WERI-Rb-1 (cell line): ENCODE measurements around the gene CHTF18.

Source experiments
- DNase-seq: peaks from one replicate; pipeline ENCODE4 v3.0.0-alpha.2; 2020
- H3K27ac ChIP-seq: fragments of 250-450 bp; sonication (Bioruptor Pico); 2 replicates; pipeline ENCODE4 v1.5.1; 2020; ENCODE audit warnings: mild to moderate bottlenecking, moderate library complexity
- H3K27me3 ChIP-seq: fragments of 250-450 bp; sonication (Bioruptor Pico); 2 replicates; pipeline ENCODE4 v1.5.1; 2021; ENCODE audit warnings: mild to moderate bottlenecking, low read depth, moderate library complexity; ENCODE audit not compliant: insufficient read depth, severe bottlenecking
- H3K36me3 ChIP-seq: fragments of 250-450 bp; sonication (Bioruptor Pico); 2 replicates; pipeline ENCODE4 v1.5.1; 2020; ENCODE audit warnings: mild to moderate bottlenecking, moderate library complexity
- H3K4me3 ChIP-seq: 2 replicates; pipeline ENCODE4 v1.5.1; 2011; ENCODE audit warnings: low read depth, mild to moderate bottlenecking, control low read depth, low read length
- H3K9me3 ChIP-seq: fragments of 250-450 bp; sonication (Bioruptor Pico); 2 replicates; pipeline ENCODE4 v1.5.1; 2021; ENCODE audit warnings: mild to moderate bottlenecking, moderate library complexity; ENCODE audit not compliant: severe bottlenecking
- CTCF ChIP-seq: IDR thresholded peaks from 2 replicates; pipeline ENCODE4 v1.5.1; 2011; ENCODE audit warnings: low read depth, mild to moderate bottlenecking, control low read depth, inconsistent platforms, low read length

Gene CHTF18

GRCh38 chr16:759110-759910 lies 29.1 kb upstream of the CHTF18 start:
- DNase-seq = no peak
- no peaks in the 10 kb centered on the region for H3K27me3 ChIP-seq
- TF ChIP-seq CTCF = no peak
- no peak overlapping the region for H3K4me3 ChIP-seq
- no peaks in the 10 kb centered on the region for H3K9me3 ChIP-seq
- no peak overlapping the region; the same call in 1 of the 2 replicates for H3K27ac ChIP-seq
- H3K36me3 ChIP-seq = no peaks in the 10 kb centered on the region

DNA sequence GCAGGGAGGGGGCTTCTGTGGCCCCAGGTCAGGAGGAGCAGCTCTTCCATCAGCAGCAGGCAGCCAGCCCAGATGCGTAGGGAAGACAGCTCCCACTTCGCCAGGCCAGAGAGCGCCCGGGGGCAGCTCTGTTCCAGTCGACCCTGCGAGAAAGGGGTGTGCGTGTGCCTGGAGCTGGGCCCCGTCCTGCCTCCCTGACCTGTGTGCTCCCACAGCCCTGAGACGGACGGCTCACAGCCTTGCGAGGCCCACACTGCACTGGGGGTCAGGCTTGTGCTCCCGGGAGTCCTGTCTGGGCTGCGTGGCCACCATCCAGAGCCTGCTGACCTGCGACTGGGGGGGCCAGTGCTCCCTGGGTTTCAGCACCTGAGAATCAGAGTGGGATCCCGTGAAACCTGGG lies 28.4 kb upstream of the CHTF18 start:
- no peak overlapping the region for H3K4me3 ChIP-seq
- no peak overlapping the region for H3K27ac ChIP-seq
- no peaks in the 10 kb centered on the region for H3K27me3 ChIP-seq
- DNase-seq = no peak
- no peaks in the 10 kb centered on the region for H3K9me3 ChIP-seq
- no peaks in the 10 kb centered on the region for H3K36me3 ChIP-seq
- no peak for TF ChIP-seq CTCF

DNA sequence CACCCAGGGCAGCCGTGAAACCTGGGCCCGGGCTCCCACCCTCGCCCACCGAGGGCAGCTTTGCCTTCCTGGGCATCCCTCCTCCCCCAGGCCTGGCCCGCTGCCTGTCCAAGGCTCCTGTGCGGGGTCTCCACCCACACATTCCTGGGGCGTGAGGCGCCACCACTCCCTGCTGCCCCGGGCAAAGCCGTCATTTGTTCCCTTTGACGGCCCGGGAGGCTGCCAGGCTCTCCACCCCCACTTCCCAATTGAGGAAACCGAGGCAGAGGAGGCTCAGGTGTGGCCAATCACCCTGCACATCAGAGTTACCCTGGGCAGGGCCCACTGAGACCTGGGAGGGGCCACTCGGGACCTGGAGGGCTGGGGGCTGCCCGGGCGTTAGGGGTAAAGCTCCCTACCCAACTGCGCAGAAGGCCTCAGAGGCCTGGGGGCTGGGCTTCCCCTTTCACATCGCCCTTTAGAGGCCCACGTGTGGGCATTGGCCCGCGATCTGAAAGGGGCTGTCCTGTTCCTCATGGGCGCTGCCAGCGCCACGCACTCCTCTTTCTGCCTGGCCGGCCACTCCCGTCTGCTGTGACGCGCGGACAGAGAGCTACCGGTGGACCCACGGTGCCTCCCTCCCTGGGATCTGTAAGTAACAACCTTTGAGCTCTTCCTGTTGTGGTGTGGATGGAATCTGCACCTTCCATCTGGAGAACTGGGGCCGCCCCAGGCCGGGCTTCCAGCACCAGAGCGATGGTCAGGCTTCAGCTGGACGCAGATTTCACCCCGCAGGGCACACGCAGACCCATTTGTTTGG lies 27.7 kb upstream of the CHTF18 start, which contains the start of gene MSLN:
TSS of gene MSLN (plus strand) at position 190 of the 799 bp plus-strand sequence. CDS start 1,947 bp downstream, outside the sequence.
- Histone ChIP-seq H3K36me3 (no peaks in the 10 kb centered on the region), H3K9me3 (no peaks in the 10 kb centered on the region), H3K27ac (no peak within 1 kb of the TSS; the same call in 1 of the 2 replicates), H3K4me3 (no peak within 1 kb of the TSS), H3K27me3 (no peaks in the 10 kb centered on the region)
- TF ChIP-seq CTCF = no peak
- DNase-seq = no peak

DNA sequence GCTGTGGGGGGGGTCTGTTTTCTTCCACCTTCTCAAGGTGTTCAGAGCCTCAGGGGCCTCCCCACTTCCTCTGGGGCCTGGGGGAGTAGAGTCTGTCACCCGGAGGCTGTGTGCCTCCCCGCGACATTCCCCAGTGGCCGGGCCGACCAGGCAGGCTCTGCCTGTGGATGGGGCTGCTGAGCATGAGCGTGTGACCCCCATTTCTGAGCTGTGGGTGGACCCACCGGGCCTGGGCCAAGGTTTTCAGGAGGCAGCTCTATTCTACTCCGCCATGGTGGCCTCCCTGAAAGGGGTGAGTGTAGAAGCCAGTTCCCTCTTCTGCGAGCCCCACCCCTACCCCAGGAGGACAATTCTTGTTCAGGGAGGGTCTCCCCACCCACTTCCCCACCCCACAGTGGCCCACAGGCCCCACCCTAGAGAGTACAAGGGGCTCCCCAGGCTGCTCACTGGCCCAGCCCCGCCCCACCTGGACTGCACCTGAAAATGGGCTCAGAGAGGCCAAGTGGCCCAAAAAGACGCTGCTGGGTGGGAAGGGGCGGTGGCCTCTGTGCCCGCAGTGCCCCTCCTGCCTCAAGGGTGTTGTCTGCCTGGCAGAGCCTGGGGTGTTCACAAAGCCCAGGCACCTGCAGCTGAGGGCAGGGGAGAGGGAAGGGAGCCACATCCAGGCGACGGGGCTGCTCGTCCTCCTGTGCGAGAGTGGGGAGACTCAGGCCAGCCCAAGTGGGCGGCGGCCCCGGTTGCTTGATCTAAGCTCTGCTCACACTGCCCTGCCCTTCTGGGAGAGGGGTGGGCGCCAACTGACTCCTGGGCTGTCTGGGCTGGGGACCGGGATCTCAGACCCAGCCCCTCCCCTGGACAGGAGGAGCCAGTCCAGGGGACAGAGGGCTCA lies 26.6 kb upstream of the CHTF18 start:
- H3K27ac ChIP-seq = no peak overlapping the region
- H3K9me3 ChIP-seq = no peaks in the 10 kb centered on the region
- no peak overlapping the region for H3K4me3 ChIP-seq
- no peaks in the 10 kb centered on the region for H3K27me3 ChIP-seq
- DNase-seq = peak; percentile 56
- TF ChIP-seq CTCF = no peak
- H3K36me3 ChIP-seq = no peaks in the 10 kb centered on the region

- no peaks in the 10 kb centered on the region for H3K9me3 ChIP-seq
- no peaks in the 10 kb centered on the region for H3K36me3 ChIP-seq
- no peak overlapping the region for H3K4me3 ChIP-seq
- H3K27me3 ChIP-seq = no peaks in the 10 kb centered on the region
- H3K27ac ChIP-seq = no peak overlapping the region
- TF ChIP-seq CTCF = no peak
- DNase-seq = no peak
Measured at GRCh38 chr16:762595-763268, 25.7 kb upstream of the CHTF18 start.
